GM12892 (cell line): ENCODE results near the gene VAPB.

ENCODE experiments used
- POLR2A ChIP-seq: IDR thresholded peaks from 2 replicates; pipeline ENCODE4 v1.6.1; 2011; ENCODE audit warnings: low read depth, low read length, control low read depth
- POLR2AphosphoS5 ChIP-seq: IDR thresholded peaks from 2 replicates; pipeline ENCODE4 v1.6.1; 2011; ENCODE audit warnings: low read depth, low read length, control low read depth

DNA sequence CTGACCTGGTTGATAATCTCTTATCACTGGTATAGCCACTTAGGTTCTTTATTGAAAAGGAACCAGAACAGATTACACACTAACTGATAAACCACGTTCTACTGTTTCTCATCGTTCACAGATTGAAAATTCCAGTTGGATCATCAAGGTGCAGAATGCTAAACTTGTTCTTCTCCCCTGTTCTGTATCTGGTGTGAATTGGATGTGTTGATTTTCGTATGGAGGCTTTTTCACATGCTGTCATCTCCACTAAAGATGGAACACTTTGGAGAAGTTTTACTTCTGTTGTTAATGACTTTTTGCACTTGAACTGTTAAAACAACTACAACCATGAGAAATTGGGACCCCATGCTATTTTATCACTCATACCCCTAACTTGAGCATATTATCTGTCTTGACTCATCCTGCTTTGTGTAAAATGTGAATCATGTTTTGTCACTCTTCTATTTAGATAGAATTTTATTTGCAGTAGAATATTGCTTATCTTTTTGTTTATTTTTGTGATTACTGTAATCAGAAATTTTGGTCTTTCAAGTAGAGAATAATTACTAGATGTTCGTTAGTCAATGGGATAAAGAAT, 17.5 kb downstream of the VAPB start:
- TF ChIP-seq POLR2A, result no peak
- no peak for TF ChIP-seq POLR2AphosphoS5
